GM18505 (cell line): Measurements from ENCODE around the gene CDHR2.

ENCODE experiments used
- ATAC-seq: cut with Tn5 transposase; IDR thresholded peaks from one replicate; pipeline ENCODE4 v1.9.1; 2021; ENCODE audit not compliant: unreplicated experiment
- POLR2A ChIP-seq: IDR thresholded peaks from 4 replicates; pipeline ENCODE4 v1.6.1; 2011; ENCODE audit warnings: borderline replicate concordance; ENCODE audit not compliant: insufficient read depth, insufficient read length; ENCODE audit errors: extremely low read depth

Gene CDHR2

DNA sequence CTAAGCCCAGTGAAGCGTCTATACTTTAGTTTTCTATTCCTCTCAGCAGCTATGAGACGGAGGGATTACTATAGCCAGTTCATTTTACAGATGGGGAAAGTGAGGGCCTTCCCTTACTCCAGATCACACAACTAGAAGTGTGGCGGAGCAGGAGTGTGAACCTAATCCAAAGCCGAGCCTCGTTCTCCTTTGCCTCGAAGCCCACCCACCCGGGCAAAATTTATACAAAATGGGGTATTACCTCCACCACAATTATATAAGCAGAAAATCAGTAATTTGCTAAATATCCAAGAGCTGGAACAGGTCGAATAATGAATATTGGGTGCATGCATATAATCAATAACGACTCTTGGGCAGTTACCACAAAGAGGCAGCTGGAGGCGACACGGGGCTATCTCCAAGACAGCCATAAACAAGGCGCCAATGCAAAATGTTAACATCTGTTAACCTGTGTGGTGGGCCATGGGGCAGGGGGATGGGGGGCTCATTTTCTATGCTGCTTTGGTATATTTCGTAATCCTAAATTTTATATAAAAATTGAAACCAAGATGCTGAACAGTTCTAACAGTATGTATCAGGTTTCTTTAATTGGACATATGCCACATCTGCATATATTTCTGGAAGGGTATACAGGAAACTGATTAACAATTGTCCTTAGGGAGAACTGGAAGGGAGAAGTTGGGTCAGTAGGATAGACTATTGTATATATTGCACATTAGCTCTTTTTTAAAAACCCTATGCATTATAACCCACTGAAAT lies 10.7 kb upstream of the CDHR2 start:
- no peak for TF ChIP-seq POLR2A

DNA sequence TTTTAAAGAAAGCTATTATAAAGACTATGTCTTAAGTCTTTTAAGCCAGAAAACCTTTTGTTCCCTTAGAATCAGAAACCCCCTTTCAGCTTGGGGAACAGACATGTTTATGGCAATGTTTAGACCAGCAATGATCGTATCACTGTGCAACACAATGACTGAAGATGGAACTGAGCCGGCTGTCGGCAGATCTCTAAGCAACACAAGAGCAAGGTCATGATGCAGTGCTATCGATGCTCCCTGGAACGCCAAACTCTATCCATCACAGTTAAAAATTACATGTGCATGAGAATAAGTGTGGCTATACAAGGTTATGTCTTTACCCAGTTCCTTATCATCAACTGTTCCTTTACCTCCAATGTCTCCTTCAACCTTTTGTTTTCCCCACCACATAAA lies 10.2 kb upstream of the CDHR2 start:
- no peak for TF ChIP-seq POLR2A
- no peak for ATAC-seq

More for the DNA sequence above, 10.7 kb upstream of the CDHR2 start:
- ATAC-seq = no peak

DNA sequence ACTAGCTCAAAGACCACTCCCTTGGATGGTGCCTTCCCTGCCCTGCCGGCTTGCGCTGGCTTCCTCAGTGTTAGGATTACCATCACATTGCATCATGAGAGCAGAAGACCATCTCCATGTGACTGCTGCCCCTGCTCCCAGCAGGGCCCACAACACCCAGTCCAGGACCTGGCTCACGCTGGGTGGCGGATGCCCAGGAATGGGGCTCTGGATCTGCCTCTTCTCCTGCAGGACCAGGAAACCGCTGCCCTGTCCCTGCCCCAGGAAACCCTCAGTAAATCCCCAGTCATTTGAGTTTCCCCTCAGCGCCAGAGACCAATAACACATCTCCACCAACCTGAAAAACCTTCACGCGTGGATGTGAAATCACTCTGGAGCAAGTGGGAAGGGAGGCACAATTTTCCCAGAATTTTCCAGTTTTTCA lies 8.7 kb upstream of the CDHR2 start:
- ATAC-seq = no peak
- TF ChIP-seq POLR2A = no peak

DNA sequence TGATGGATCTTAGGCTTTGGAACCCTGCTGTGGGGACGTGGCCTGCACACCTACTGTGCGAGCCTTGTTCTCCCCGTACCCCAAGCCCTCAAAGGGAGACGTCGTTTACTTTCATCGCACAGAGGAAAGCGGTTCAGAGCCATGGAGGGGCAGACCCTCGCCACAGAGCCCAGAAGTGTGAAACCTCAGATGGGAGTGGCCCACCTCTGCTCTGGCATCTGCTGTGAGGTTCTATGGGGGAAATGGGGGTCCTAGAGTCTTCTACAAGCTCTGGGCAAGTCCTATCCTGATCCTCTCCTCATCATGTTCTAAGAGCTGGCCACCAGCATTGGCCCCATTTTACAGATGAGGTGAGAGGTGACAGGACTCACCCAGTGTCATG lies 8.2 kb upstream of the CDHR2 start:
- no peak for ATAC-seq

DNA sequence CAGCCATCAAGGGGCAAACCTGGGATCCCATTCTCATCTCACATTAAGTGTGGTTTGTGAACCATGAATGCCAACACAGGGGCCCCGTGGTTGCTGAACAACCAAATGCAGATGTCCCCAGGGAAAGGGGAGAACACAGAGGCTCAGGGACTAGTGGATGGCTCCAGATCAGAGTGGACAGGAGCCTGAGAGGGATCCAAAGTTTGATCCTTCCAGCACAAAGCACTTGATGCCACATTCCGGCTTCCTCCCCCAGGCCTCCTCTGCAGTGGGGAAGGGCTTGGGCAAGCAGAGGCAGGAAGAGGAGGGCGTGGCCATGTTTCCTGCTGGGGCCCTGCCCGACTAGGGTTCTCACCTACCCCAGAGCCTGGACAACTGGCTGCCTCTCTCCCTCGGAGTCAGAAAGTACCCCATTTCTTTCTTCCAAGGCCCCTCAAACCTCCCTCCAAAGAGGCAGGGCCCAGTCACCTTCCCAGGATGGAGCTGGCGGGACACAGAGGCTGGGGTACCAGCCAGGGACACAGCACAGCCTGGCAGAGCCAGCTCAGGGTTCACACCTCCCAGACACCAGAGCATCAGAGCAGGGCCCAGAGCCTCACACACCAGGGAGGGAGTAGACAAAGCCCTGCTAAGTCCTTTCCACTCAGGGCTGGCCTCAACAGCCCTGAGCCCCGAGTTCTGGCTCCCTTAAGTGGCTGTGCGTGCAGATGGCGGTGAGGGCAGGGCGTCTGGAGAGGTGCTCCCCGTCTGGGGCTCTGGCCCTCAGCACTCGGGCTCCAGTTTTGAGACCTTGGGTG lies 7.6 kb upstream of the CDHR2 start:
- ATAC-seq = no peak
- peak; percentile 35 for TF ChIP-seq POLR2A

More for the DNA sequence above, 8.2 kb upstream of the CDHR2 start:
- TF ChIP-seq POLR2A = no peak

DNA sequence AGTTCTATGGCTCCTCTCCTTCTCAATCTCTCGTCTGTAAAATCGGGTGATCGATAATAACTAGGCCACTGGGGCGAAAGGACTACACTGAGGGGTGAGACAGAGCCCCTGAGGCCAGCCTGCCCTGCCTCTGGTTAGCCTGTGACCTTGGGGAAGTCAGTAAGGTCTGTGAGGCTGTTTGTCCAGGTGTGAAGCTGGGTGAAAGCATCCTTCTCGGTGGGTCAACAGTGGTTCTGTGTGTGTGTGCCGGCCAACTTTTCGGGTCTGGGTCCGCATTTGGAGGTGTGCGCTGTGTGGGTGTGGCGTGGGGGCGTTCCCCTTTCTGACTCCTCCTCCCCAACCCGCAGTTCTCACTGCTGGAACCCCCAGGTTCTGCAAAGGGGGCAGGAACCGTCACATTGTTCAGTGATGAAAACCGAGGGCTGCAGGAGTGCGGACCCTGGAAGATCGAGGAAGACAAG lies 7.0 kb upstream of the CDHR2 start:
- no peak for ATAC-seq
- no peak for TF ChIP-seq POLR2A

DNA sequence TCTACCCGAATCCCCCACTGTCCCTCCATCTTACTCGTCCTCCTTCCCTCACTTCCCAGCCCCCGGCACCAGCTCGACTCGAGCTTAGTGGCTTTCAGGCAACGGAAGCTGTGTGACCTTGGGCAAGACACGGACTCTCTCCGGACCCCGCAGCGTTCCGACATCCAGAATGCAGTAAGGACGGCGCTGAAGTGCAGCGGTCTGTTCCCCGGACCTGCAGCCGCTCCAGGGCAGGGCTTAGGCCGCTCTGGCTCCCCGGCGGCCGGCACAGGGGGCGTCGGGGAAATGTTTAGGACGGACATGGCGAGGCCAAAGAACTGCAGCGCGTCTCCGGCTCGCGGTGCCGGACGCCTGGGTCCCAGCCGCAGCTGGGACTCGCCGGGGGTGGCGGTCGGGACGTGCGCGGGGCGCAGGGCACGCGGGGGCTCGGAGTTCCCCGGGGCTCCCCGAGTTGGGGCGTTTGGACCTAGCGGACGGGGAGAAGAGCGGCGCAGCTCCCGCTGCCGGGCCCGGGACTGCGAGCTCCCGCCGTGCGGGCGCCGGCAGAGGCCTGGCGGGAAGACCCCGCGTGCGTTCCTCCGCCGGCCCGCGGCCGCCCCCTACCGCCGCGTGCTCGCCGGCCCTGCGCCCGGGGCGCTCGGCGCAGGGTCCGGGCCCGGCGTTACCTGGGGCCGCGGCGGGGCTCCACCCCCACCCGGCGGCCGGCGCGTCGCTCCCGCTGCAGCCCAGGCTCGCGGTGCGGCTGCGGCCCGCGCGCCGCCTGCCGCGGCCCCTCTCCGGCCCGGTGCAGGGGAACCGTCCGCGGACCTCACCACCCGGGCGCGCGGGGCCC lies 6.3 kb upstream of the CDHR2 start:
- no peak for TF ChIP-seq POLR2A
- peak; percentile 39 for ATAC-seq

DNA sequence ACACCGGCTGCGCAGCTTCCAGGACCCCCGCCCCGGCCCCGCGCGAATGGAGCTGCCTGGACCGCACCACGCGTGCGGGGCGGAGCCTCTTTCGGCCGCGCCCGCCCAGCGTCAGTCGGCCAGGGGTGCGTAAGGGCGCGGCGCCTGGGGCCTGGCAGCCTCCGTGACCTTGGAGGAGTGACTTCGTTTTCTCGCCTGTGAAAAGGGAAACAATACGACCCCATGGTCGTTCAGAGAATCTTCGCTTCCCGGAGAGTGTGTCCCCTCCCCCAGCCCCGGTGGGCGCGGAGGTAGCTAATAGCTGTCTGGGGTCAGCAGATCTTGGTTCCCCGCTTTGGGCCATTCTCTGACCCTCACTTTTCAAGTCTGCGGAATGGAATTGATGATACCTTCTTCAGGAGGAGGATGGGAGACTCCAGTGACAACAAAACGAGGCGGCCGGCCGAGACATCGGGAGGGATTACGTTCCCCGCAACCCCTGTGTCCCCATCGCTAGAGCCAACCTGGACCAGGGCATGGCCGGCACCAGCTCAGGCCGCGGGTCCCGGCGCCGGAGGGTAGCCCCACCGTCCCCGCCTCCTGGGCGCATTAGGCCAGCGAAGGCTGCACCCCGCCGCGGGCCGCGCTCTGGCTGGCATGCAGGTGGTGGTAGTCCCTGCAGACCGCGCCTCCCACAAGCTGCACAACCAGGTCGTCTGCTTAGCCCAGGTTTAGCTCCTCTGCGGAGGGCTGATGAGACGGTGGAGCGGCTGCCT lies 5.5 kb upstream of the CDHR2 start:
- ATAC-seq = peak; percentile 64
- peak; percentile 73 for TF ChIP-seq POLR2A

DNA sequence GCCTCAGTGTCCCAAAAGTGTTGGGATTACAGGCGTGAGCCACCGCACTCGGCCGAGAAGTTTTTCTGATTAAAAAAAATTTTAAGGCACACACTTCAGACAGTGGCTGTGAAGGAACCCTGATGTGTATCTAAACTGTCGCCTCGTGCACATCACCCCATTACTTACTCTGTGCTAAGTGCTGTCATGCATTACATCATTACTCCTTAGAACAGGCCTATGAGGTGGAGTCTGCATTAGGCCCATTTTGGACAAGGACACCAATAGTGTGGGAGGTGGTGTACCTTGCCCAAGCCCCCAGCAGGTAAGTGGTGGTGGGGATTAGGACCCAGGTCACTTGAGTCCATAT lies 3.8 kb upstream of the CDHR2 start:
- ATAC-seq = no peak
- no peak for TF ChIP-seq POLR2A

DNA sequence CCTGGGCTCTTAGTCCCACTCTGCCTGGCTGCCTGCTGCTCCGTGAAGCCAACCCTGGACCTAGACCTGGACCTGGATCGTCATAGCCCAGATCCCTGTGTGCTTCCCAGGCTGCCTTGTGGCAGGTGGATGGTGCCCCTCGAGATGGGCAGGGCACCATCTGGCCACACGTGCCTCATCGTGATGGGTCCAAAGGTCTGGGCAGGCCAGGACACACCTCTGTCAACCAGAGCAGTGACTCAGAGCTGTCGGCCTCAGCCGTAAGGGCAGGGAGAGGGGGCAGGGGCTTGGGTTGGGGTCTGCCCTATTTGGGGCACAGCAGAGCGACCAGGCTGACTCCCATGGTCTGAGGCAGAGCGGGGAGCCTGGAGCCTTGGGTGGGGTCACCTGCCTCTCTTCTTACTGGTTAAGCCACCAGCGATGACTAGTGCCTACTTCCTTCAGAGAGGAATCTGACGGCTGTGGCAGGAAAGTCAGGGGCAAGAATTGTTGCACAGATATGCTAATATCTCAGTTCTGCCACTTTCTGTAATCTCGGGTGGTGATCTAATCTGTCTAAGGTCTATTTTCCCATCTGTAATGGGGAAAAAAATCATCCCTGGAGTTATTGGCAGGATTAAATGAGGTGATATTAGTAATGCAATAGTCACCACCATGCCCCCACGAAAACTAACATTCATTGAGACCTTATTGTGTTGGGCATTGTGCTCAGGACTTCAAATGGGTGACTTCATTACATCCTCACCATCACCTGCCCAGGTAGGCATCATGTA lies 3.2 kb upstream of the CDHR2 start:
- ATAC-seq = no peak
- no peak for TF ChIP-seq POLR2A

DNA sequence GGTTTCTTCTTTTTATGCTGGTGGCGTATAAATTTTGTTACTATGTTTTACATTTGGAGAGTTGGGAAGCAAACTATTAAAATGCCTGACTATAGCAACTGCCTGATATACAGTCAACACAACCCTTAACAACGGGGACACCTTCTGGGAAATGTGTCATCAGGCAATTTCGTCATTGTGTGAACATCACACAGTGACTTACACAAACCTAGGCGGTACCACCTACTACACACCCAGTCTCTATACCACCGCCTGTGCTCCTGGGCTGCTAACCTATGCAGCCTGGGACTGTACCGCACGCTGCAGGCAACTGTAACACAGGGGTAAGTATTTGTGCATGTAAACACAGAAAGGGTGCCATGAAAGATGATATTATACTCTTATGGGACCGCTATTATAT lies 1.3 kb upstream of the CDHR2 start:
- no peak for ATAC-seq
- TF ChIP-seq POLR2A = no peak

DNA sequence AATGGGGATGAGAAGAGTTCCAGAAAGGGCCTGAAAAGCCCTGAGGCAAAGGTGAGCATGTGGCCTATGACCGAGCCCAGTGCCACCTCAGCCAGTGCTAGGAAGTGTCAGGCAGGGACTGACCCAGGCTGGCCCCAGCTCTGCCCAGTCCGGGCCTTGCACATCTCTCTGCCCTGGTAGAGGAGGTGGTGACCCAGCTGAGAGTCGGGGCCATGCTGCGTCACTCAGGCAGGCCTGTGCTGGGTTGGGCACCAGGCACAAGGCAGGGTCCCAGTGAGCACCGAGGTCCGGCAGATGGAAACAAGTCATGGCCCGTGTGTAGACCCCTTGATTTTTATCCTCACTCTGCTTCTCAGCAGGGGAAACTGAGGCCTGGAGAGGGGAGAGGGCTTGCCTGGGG lies 729 bp downstream of the CDHR2 start:
- no peak for TF ChIP-seq POLR2A
- no peak for ATAC-seq
